Activated T-cell treated with anti-CD3 and anti-CD28 coated beads for 48 hours (primary cell): ENCODE measurements around the gene GRIA2.

ENCODE experiments used
- DNase-seq: peaks from one replicate; pipeline ENCODE4 v3.0.0-alpha.2; 2020; ENCODE audit warnings: low read depth

The GRIA2 gene

DNA sequence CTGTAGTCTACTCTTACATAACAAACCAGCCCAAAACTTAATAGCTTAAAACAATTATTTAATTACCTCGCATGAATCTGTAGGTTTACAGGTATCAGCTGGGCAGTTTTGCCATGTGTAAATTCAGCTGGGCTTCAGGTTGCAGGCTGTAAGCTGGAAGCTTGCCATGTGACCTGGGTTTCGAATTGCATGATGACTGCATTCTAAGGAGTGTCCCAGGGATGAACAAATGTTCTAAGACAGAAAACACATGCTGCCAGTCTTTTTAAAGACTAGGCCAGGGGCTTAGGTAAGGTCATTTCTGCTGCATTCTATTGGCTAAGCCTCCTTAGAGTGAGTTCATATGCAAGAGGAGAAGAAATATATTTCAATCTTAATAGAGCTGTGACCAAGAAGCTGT, 44.8 kb downstream of the GRIA2 start:
- DNase-seq: no peak

DNA sequence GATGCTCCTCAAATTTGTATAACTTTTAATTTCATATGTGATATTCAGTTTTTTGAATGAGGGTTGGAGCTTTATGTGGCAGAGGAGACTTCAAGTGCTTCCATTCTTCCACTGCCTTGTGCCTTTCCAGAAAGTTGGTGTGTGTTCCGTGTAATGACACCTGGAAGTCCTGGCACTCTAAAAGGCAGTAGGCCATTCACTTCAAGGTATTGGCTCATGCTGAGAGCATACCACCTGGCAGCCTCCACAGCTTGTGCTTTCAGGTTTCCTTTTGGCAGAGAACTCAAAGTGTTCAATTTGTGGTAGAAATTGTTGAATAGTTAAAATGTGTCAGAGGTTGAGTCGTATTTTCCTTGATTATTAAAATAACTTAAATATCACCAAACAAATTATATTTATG, 49.6 kb downstream of the GRIA2 start:
- no peak for DNase-seq

DNA sequence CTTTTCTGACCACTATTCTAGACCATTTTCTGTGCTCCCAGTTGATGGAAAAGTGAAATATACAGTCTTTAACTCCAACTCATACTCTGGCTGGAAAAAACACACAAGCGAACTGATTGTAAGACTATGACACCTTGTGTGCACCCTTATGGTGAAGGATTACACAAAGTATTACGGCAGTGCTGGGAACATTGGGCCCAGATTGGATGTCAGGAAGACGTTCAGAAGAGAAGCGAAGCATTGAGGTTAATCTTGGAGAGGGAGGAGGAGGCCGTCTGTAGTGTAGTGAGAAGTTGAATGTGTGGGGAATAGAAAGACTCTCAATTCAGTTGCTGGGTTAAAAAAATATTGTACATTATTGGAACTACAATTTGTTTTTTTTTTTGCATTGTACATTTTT, 50.0 kb downstream of the GRIA2 start:
- no peak for DNase-seq

DNA sequence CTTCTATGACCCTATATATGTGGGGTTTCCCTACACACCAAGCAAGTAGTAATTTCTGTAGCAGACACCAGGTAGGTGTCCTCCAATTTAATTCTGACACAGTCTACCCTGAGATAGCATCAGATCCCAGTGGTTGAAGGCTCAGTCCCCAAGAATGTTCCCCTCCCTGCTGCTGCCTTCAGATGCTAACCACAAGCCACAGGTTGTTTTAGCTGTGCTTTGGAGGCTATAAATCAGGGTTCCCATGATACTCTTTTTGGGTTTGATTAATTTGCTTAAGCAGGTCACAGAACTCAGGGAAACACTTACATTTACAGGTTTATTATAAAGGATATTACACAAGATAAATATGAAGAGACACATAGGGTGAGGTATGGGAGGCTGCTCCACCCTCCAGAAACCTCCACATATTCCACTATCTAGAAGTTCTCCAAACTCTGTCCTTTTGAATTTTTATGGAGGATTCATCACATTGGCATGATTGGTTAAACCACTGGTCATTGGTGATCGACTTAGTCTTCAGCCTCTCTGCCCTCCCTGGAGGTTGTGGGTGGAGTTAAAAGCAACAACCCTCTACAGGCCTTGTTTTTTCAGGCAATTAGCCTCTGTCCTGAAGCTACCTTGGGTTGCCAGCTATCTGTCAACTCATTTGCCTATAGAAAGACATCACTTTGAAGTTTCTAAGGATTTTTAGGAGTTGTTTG, 50.8 kb downstream of the GRIA2 start:
- DNase-seq: no peak

GRCh38 chr4:157280673-157281072, 60.1 kb downstream of the GRIA2 start:
- no peak for DNase-seq

GRCh38 chr4:157282019-157282418, 61.5 kb downstream of the GRIA2 start:
- no peak for DNase-seq

GRCh38 chr4:157287445-157287844, 66.9 kb downstream of the GRIA2 start:
- no peak for DNase-seq

- DNase-seq: no peak
These were observed 70.1 kb downstream of the GRIA2 start for GRCh38 chr4:157290622-157291021.

DNA sequence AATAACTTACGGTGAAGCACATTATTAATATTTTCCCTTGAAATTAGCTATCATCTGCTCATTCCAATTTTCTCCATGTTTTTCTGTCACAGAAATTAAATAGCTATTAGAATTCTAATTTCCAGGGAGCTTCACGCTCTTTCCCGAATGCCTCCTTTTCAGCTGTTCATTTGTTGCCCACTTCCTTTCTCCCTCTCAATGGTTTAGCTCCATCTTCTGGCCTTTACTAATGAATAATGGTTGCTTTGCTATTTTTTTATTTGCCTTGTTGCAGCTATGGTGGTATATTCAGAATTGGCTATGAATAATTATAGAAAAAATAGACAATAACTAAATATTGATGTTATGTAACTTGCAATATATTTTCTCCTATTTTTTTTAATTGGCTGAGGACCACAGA, 70.5 kb downstream of the GRIA2 start:
- no peak for DNase-seq

DNA sequence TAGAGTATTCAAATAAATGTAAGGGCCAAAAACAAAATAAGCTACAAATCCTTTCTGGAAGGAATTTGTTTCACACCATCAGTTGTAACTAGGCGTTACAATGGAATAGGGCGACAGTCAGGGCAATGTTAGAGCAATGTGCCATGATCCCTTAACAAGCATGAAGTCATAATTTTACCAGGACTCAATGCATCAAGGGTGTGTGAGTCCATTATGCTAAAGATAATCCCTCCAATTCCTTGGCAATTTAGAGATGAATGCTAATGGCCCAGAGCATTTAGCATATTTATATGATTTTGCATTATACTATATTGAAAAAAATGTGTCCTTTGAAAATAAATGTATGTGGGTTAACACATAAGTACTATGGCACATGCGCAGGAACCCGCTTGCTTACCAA, 73.1 kb downstream of the GRIA2 start:
- no peak for DNase-seq

DNA sequence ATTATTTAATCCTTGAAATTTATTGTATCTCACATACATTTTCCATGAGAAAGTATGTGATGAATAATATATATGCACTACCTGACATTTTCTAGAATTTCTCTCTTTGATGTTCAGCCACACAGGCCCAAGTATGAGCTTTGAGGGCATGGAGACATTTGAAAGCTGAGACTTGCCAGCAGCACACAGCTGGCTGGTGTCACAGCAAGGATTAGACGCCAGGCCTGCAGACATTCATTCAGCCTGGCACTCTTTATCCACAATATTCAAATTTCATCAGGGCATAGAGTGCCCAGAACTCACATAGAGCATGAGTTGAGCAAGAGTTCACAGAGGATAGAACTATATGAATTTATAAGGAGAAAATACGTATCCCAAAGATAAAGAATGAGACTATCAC, 74.0 kb downstream of the GRIA2 start:
- DNase-seq: no peak

DNA sequence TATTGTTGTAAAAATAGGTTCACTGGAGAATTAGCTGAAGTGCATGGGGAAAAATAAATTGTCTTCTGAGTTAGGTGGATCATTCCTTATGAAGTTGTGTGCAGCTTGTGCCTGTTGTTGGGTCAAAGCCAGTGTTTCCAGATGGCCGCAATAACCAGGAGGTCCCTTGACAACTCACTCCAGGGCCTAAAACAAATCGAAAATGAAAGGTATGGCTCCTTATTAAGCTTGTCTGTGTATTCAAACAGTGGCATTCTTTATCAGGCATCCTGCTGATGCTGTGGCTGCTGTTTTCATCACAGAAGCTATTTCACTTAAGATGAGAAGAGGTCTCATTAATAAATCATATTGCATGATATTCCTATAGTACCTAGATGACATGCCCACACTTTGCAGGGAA, 80.2 kb downstream of the GRIA2 start:
- no peak for DNase-seq

- DNase-seq: no peak
These were observed 83.0 kb downstream of the GRIA2 start for GRCh38 chr4:157303471-157303960.

DNA sequence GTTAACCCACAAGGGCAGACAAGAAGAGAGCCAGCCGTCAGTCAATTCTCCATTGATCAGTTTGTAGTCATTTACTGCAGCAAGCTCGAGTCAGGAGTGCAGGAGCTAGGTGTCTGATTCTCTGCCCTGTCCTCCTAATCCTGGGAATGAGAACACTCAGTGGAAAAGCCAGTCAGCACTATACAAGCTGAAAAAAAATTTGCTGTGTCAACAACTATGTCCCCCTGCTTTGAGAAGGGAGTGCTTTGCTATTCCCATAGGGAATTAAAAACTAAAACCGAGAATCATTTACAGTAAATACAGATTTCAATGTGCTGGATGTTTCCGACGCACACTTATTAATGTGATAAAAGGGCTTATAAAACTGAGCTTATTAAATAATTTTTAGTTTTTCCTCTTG, 84.2 kb downstream of the GRIA2 start:
- DNase-seq: no peak

DNA sequence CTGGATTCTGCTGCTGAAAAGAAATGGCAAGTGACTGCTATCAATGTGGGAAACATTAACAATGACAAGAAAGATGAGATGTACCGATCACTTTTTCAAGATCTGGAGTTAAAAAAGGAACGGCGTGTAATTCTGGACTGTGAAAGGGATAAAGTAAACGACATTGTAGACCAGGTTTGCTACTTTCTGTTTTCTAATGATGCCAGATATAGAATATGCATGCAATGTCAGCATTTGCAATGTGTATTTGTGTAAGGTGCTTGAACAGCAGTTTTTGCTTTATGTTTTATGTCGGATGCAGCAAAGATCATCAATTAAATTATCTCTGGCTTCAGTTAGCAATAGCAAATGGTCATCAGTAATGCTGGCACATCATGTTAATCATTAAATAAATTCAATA, 92.2 kb downstream of the GRIA2 start:
- no peak for DNase-seq

DNA sequence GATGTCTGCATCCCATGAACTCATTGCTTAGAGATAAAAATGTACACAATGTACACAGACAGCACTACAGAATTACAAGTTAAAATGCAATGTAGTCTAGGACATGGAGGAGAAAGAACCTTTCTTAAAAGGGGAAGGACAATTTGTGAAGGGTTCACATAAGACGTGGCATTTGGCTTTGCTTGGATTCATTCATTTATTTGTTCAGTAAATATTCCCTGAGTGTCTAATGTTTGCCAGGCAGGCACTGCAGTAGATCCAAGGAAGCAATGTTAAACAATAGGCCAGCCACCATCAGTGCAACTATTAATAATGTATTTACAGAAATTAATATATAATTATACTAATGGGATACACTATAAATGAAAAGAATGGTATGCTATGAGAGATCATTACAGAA, 94.4 kb downstream of the GRIA2 start:
- no peak for DNase-seq

GRCh38 chr4:157315968-157316367, 95.4 kb downstream of the GRIA2 start:
- DNase-seq: no peak

DNA sequence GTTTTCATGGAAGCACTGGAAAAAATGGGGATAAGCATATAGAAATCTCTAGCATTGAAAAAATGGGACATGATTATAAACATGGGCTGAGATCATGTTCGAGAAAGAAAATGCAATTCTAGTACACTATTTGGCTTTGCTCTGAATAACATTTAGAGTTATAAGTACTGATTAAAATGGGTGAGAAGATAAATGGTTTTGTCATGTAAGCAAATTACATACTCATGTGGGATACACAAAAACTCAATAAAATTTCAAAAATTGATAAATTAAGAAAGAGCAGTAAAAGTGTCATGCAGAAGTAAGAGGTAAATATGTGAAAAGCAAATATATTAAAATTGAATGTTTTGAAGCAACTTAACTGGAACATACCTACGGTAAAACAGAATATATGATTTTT, 99.6 kb downstream of the GRIA2 start:
- DNase-seq: no peak

GRCh38 chr4:157327666-157328065, 107.1 kb downstream of the GRIA2 start:
- no peak for DNase-seq

- no peak for DNase-seq
These were observed 137.4 kb downstream of the GRIA2 start for GRCh38 chr4:157357887-157358286.

- DNase-seq: no peak
These were observed 137.9 kb downstream of the GRIA2 start for GRCh38 chr4:157358439-157358838.

DNA sequence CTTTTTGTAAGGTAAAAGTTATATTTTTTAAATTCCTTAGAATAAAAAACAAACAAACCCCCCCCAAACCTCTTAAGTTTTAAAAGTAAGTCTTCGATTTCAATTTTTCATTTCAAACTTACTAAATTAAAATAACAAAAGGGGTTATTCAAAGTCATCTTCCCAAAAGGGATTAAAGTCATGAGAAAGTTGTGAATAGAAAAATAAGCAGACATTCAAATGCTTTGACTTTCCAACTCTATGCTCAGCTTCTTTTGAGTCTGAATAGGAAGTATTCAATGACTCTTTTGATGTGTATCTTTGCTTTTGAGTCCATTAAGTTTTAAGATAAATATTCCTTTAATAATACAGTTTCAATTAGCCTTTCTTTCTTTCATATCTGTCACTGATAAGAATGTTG, 138.3 kb downstream of the GRIA2 start:
- no peak for DNase-seq

DNA sequence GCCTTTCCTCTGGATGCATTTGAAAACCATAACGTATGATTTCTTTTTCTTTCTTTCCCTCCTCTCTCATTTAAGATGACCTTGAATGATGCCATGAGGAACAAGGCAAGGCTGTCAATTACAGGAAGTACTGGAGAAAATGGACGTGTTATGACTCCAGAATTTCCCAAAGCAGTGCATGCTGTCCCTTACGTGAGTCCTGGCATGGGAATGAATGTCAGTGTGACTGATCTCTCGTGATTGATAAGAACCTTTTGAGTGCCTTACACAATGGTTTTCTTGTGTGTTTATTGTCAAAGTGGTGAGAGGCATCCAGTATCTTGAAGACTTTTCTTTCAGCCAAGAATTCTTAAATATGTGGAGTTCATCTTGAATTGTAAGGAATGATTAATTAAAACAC, 142.8 kb downstream of the GRIA2 start:
- DNase-seq: no peak

- no peak for DNase-seq
These were observed 151.6 kb downstream of the GRIA2 start for GRCh38 chr4:157372154-157372553.

GRCh38 chr4:157372567-157372966, 152.0 kb downstream of the GRIA2 start:
- DNase-seq: no peak
